ENCODE data around the gene CPZ. TPM values are rescaled to one million over a fixed set of nuclear protein-coding genes. Genes with fewer than 3 reads are reported as not detected.

CPZ gene
- total RNA-seq (2014; rRNA removed; shearing (Covaris generic)): 37.3 and 43.1 TPM in 2 replicates
- polyA plus RNA-seq (2016; fragmentation: Nextera tagmentation; extraction: Ambion mirVana): 24.6 and 29.9 TPM in 2 replicates
- long read RNA-seq, partial matches to known transcripts: 2 of 11 reads
- long read RNA-seq, other reads (novel, unspliced or antisense): 3 of 11 reads

DNA sequence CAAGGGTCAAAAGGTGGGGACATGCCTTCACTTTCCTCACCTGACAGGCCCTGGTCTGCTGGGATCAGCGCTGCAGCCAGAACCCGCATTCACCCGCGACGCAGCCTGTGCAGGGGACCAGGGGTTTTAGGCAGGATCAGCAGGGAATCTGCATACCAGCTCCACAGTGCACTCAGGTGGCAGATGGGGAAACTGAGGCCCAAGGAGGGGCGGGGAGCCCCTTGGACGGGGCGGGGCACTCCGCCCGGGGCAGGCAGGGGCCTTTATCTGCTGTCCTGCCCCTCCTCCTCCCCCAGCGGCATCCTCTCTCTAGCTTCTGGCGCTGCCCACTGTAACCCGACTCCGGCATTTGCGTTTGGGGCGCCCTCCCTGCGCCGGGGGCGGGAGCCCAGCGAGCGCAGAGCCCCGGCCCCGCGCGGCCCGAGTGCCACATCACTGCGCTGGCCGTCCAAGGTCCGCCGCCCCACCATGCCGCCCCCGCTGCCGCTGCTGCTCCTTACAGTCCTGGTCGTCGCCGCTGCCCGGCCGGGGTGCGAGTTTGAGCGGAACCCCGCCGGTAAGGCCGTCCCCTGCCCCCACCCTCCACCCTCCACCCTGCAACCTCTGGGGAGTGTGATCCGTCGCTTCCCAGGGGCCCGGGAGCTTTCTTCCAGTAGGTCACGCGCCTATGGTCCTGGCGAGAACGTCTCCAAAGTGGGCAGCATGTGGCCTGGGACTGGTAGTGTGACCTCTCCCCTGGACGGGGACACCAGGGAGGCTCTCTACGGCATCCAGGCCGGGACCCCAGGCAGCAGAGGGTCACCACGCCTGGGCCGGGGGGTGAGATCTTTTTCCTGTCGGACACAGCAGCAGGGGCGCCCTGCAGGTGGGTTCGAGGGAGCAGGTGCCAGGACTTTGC, at the start of gene CPZ:
CPZ (plus strand) TSS at position 400 of the 898 bp plus-strand sequence; CDS start at position 469, 69 bp downstream.
- Mint-ChIP-seq H3K27me3 (ENCODE audit: insufficient read depth, low read depth, poor library complexity) (peaks cover 19% of the 10 kb centered on the region), H3K4me3 (peak within 1 kb of the TSS; percentile 67), H3K27ac (no peak within 1 kb of the TSS), H3K36me3 (ENCODE audit: low read depth) (no peaks in the 10 kb centered on the region; the same call in 2 of the 3 replicates), H3K4me1 (peaks cover 29% of the 10 kb centered on the region), H3K9me3 (no peaks in the 10 kb centered on the region)
- H3K4me2 ChIP-seq: peak within 1 kb of the TSS; percentile 98
- peaks cover 17% of the 10 kb centered on the region for H3K4me1 ChIP-seq (ENCODE audit: insufficient read depth)
- no peaks in the 10 kb centered on the region for H3F3A ChIP-seq (replicated peaks; ENCODE audit: low read depth)
- no peak for TF ChIP-seq EZH2phosphoT487 (IDR thresholded peaks at IDR 0.05; ENCODE audit: unreplicated experiment)
- no peak for TF ChIP-seq ZNF114 (CRISPR knock-in tag; IDR thresholded peaks at IDR 0.05)
- TF ChIP-seq CREB1 (CRISPR knock-in tag; IDR thresholded peaks at IDR 0.05; ENCODE audit: low read depth): 0 out of 2 replicates have a peak, but pooled peaks have one; percentile 17
- TF ChIP-seq, protein P1, sequence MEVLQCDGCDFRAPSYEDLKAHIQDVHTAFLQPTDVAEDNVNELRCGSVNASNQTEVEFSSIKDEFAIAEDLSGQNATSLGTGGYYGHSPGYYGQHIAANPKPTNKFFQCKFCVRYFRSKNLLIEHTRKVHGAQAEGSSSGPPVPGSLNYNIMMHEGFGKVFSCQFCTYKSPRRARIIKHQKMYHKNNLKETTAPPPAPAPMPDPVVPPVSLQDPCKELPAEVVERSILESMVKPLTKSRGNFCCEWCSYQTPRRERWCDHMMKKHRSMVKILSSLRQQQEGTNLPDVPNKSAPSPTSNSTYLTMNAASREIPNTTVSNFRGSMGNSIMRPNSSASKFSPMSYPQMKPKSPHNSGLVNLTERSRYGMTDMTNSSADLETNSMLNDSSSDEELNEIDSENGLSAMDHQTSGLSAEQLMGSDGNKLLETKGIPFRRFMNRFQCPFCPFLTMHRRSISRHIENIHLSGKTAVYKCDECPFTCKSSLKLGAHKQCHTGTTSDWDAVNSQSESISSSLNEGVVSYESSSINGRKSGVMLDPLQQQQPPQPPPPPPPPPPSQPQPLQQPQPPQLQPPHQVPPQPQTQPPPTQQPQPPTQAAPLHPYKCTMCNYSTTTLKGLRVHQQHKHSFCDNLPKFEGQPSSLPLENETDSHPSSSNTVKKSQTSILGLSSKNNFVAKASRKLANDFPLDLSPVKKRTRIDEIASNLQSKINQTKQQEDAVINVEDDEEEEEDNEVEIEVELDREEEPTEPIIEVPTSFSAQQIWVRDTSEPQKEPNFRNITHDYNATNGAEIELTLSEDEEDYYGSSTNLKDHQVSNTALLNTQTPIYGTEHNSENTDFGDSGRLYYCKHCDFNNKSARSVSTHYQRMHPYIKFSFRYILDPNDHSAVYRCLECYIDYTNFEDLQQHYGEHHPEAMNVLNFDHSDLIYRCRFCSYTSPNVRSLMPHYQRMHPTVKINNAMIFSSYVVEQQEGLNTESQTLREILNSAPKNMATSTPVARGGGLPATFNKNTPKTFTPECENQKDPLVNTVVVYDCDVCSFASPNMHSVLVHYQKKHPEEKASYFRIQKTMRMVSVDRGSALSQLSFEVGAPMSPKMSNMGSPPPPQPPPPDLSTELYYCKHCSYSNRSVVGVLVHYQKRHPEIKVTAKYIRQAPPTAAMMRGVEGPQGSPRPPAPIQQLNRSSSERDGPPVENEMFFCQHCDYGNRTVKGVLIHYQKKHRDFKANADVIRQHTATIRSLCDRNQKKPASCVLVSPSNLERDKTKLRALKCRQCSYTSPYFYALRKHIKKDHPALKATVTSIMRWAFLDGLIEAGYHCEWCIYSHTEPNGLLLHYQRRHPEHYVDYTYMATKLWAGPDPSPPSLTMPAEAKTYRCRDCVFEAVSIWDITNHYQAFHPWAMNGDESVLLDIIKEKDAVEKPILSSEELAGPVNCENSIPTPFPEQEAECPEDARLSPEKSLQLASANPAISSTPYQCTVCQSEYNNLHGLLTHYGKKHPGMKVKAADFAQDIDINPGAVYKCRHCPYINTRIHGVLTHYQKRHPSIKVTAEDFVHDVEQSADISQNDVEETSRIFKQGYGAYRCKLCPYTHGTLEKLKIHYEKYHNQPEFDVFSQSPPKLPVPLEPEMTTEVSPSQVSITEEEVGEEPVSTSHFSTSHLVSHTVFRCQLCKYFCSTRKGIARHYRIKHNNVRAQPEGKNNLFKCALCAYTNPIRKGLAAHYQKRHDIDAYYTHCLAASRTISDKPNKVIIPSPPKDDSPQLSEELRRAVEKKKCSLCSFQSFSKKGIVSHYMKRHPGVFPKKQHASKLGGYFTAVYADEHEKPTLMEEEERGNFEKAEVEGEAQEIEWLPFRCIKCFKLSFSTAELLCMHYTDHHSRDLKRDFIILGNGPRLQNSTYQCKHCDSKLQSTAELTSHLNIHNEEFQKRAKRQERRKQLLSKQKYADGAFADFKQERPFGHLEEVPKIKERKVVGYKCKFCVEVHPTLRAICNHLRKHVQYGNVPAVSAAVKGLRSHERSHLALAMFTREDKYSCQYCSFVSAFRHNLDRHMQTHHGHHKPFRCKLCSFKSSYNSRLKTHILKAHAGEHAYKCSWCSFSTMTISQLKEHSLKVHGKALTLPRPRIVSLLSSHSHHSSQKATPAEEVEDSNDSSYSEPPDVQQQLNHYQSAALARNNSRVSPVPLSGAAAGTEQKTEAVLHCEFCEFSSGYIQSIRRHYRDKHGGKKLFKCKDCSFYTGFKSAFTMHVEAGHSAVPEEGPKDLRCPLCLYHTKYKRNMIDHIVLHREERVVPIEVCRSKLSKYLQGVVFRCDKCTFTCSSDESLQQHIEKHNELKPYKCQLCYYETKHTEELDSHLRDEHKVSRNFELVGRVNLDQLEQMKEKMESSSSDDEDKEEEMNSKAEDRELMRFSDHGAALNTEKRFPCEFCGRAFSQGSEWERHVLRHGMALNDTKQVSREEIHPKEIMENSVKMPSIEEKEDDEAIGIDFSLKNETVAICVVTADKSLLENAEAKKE (CRISPR knock-in tag; IDR thresholded peaks at IDR 0.05): no peak
- TF ChIP-seq POLR2AphosphoS5 (IDR thresholded peaks at IDR 0.05; ENCODE audit: low read depth): peak; percentile 50
- no peak for TF ChIP-seq JUNB (IDR thresholded peaks at IDR 0.05; ENCODE audit: unreplicated experiment)
- H3K27me3 ChIP-seq (ENCODE audit: insufficient read depth): no peaks in the 10 kb centered on the region
- H3K27ac ChIP-seq (ENCODE audit: low read depth): no peak within 1 kb of the TSS
- peak; percentile 88 for DNase-seq (ENCODE audit: low spot score)
- H3K4me3 ChIP-seq: peak within 1 kb of the TSS; percentile 86
- peaks cover 15% of the 10 kb centered on the region for H3K79me2 ChIP-seq (replicated peaks; ENCODE audit: insufficient read depth)
- H4K20me1 ChIP-seq (replicated peaks; ENCODE audit: insufficient read depth): peaks cover 8% of the 10 kb centered on the region; the same call in 1 of the 2 replicates
- no peaks in the 10 kb centered on the region for H3K36me3 ChIP-seq (ENCODE audit: insufficient read depth)
- no peaks in the 10 kb centered on the region for H3K9me2 ChIP-seq (ENCODE audit: insufficient read depth)
- peak; percentile 83 for ATAC-seq
- peak within 1 kb of the TSS; percentile 83 for H2AFZ ChIP-seq

Measured in GM23338 (cell line).